T-helper 2 cell treated with Interferon-gamma antibody and Interleukin-4, amounts not matched to agents 5 μg/mL and 100 μg/mL, for 36 hours (primary cell): ENCODE data around the gene SHISA9.

Experiments
- DNase-seq: peaks from one replicate; pipeline ENCODE4 v3.0.0; 2021; ENCODE audit warnings: low spot score
- H3K27ac Mint-ChIP-seq: one replicate; pipeline ENCODE4 v1.8.0; 2021; ENCODE audit warnings: mild to moderate bottlenecking, mixed read lengths
- H3K27me3 Mint-ChIP-seq: one replicate; pipeline ENCODE4 v1.8.0; 2021; ENCODE audit warnings: low read depth, mixed read lengths
- H3K36me3 Mint-ChIP-seq: one replicate; pipeline ENCODE4 v1.8.0; 2021; ENCODE audit warnings: low read depth, mixed read lengths
- H3K4me1 Mint-ChIP-seq: one replicate; pipeline ENCODE4 v1.8.0; 2021; ENCODE audit warnings: low read depth, mixed read lengths
- H3K4me3 Mint-ChIP-seq: one replicate; pipeline ENCODE4 v1.8.0; 2022; ENCODE audit warnings: mild to moderate bottlenecking, moderate library complexity, mixed read lengths
- H3K9me3 Mint-ChIP-seq: one replicate; pipeline ENCODE4 v1.8.0; 2021; ENCODE audit warnings: mixed read lengths

The SHISA9 gene

DNA sequence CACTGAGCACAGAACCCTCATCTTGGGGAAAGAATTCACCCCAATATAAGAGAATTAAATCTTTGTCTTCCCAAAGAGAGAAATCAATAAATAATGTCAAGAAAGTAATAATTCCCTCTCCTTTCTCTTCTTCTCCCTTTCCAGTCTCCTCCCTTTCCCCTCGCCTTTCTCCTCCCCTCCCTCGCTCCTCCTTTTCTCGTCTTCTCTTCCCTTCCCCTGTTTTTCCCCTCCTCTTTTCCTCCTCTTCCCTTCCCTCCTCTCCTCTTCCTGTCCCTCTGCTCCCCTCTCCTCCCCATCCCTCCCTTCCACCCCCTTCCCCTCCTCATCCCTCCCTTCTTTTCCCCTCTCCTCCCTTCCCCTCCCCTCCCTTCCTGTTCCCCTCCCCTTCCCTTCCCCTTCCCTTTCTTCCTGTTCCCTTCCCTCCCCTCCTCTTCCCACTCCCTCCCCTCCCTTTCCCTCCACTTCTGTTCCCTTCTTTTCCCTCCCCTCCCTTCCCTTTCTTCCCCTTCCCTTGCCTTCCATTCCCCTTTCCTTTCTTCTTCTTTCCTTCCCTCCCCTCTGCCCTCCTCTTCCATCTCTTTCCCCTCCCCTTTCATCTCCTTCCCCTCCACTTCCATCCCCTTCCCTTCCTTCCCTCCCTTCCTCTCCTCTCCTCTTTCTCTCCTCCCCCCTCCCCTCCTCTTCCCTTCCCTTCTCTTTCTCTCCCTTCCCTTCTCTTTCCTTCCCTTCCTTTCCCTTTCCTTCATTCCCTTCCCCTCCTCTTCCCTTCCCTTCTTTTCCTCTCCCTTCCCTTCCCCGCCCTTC lies 363.6 kb downstream of the SHISA9 start:
- H3K4me3 Mint-ChIP-seq, result no peak overlapping the region
- no peak for DNase-seq
- H3K9me3 Mint-ChIP-seq, result peaks cover 14% of the 10 kb centered on the region
- H3K27ac Mint-ChIP-seq, result no peak overlapping the region
- H3K4me1 Mint-ChIP-seq, result no peaks in the 10 kb centered on the region
- H3K27me3 Mint-ChIP-seq, result no peaks in the 10 kb centered on the region
- no peaks in the 10 kb centered on the region for H3K36me3 Mint-ChIP-seq

DNA sequence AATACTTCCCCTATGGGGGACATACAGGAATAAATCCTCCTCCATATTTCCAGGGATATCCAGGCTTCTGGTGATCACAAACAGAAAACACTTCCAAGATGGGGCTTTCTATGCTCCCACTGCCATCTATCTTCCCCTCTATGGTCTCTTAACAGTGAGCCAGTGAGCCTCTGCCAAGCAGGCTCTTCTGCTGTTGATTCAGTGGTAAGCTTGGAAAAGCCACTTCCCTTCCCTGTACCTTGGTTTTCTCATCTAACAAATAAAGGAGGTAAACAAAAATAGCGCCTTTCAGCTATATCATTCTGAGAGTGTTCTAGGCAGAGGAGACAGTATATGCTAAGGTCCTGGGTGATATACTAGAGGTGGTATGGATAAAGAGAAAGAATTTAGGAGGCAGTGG lies 368.0 kb downstream of the SHISA9 start:
- Mint-ChIP-seq H3K4me1 (no peaks in the 10 kb centered on the region), H3K9me3 (peaks cover 20% of the 10 kb centered on the region), H3K27me3 (no peaks in the 10 kb centered on the region), H3K4me3 (no peak overlapping the region), H3K36me3 (no peaks in the 10 kb centered on the region), H3K27ac (no peak overlapping the region)
- no peak for DNase-seq

DNA sequence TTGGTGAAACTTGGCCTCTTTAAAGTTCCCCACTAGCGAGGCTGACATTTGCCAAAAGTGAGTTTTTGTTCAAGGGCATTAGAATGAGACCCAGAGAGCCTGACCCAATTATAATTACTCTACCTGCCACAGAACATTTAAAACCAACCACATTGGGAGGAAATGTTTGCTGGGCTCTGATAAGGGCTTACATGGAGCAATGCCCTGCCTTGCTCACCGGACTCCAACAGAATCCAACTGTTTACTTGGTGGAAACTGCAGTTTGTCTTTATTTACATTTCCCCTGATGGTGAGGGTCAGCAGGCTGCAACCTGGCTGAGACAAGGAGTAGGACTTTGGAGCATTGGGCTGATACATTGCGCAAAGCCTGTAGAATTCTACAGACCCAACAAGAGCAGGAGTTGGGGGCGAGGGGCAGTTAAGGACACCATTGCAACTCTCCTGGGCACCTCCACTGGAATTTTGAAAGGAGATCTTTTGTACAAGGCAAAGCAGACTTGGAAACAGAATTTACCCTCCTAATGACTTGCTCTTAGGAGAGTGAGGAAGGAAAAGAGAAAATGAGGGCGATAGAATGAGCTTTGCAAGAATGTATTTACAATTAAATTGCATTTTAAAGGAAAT lies 368.6 kb downstream of the SHISA9 start:
- no peaks in the 10 kb centered on the region for H3K36me3 Mint-ChIP-seq
- H3K9me3 Mint-ChIP-seq, result peaks cover 20% of the 10 kb centered on the region
- no peak for DNase-seq
- H3K4me1 Mint-ChIP-seq, result no peaks in the 10 kb centered on the region
- H3K4me3 Mint-ChIP-seq, result no peak overlapping the region
- no peaks in the 10 kb centered on the region for H3K27me3 Mint-ChIP-seq
- H3K27ac Mint-ChIP-seq, result no peak overlapping the region

DNA sequence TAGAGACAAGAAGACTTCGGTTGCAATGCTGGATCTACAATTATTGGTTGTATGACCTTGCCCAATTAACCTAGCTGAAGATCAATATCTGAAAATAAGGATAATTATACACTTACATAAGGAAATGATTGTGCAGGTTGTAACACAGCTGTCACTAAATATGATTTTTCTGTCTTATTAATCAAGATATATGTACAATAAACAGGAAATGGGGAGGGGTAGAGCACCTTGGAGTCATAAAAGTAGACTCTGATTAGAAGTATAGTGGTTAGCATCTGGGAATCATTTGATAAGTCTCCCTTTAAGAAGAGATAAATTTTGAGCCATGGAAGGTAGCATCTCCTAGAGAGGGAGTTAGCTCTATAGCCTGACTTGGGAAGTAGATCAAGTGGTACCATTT lies 369.2 kb downstream of the SHISA9 start:
- H3K4me3 Mint-ChIP-seq, result no peak overlapping the region
- H3K27ac Mint-ChIP-seq, result no peak overlapping the region
- H3K9me3 Mint-ChIP-seq, result peaks cover 20% of the 10 kb centered on the region
- no peaks in the 10 kb centered on the region for H3K36me3 Mint-ChIP-seq
- H3K27me3 Mint-ChIP-seq, result no peaks in the 10 kb centered on the region
- no peaks in the 10 kb centered on the region for H3K4me1 Mint-ChIP-seq
- DNase-seq, result no peak

DNA sequence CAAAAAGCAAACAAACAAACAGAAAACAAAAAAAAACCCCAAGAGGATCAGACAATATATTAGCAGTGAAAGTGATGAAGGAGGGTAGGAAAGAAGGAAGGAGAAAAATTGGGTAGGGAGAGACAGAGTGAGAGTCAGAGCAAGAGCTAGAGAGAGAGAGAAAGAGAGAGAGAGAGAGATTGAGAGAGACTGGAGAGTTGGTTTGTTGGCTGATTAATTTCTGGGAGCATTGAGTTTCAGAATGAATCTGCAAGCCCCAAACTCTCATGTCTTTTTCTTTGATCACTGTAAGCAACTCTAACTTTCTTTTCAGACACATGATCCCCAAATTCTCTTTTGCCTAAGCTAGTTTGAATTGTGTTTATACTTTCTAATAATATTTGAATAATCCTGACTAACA lies 388.1 kb downstream of the SHISA9 start:
- Mint-ChIP-seq H3K27me3 (no peaks in the 10 kb centered on the region), H3K27ac (no peak overlapping the region), H3K4me3 (no peak overlapping the region), H3K4me1 (no peaks in the 10 kb centered on the region), H3K36me3 (no peaks in the 10 kb centered on the region), H3K9me3 (peaks cover 15% of the 10 kb centered on the region)
- no peak for DNase-seq
